ENCODE data around the gene KCNJ15. TPM values are rescaled to one million over a fixed set of nuclear protein-coding genes. Genes with fewer than 3 reads are reported as not detected.

The KCNJ15 gene
- polyA plus RNA-seq, 3 donors, result 4.5 to 26.5 (median 8.0) TPM

DNA sequence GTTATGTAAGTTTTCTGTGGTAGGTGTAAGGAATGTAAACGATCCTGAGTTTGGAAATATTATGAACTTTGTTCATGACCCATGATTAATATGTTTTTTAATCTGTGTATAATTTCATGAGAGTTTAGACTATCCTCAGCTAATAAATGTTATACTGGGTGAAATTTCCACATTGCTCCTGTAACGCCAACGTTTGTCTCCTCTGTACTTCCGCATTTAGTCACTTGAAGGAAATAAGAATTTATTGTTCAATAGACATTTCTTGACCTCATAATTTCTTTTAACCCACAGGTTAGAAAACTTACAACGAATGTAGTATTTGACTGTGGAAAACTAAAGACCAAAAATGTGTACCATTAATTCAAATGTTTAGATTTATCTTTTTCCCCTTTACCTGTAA is 876 bp downstream of the KCNJ15 start:
- Mint-ChIP-seq H3K36me3 (no peaks in the 10 kb centered on the region), H3K27ac (peak overlapping the region; percentile 46 to 94 (median 90)), H3K4me1 (peaks cover 63% of the 10 kb centered on the region), H3K27me3 (ENCODE audit: low read depth in 3 of 3) (no peaks in the 10 kb centered on the region), H3K9me3 (peaks cover 0 to 2% (median 0%) of the 10 kb centered on the region in 7 donors), H3K4me3 (peak overlapping the region in 1 of 2 donors; percentile 77)
- H3K36me3 ChIP-seq (replicated peaks in 1 of 2; ENCODE audit: control insufficient read depth in 1 of 2, insufficient read depth in 2 of 2, low read length in 2 of 2), result no peaks in the 10 kb centered on the region
- H2AFZ ChIP-seq (ENCODE audit: insufficient read depth, low read depth, low read length, poor library complexity, severe bottlenecking), result no peak overlapping the region
- no peaks in the 10 kb centered on the region for H3K79me2 ChIP-seq (ENCODE audit: insufficient read depth, low read length)
- no peaks in the 10 kb centered on the region for H4K20me1 ChIP-seq (ENCODE audit: insufficient read depth, low read length)
- H3K9me3 ChIP-seq (replicated peaks in 1 of 2; ENCODE audit: control insufficient read depth in 1 of 2, insufficient read depth in 1 of 2, low read length in 2 of 2), result no peaks in the 10 kb centered on the region
- peak overlapping the region in 1 of 3 experiments; percentile 43 for H3K4me3 ChIP-seq (replicated peaks in 1 of 3; ENCODE audit: low read depth in 2 of 3, low read length in 3 of 3)
- intact Hi-C loops (cut with micrococcal nuclease), result no loop called here
- H3K4me1 ChIP-seq (ENCODE audit: control insufficient read depth in 1 of 2, insufficient read depth in 2 of 2, low read length in 2 of 2), result peaks cover 40 to 51% of the 10 kb centered on the region in 2 donors
- TF ChIP-seq, protein P1, sequence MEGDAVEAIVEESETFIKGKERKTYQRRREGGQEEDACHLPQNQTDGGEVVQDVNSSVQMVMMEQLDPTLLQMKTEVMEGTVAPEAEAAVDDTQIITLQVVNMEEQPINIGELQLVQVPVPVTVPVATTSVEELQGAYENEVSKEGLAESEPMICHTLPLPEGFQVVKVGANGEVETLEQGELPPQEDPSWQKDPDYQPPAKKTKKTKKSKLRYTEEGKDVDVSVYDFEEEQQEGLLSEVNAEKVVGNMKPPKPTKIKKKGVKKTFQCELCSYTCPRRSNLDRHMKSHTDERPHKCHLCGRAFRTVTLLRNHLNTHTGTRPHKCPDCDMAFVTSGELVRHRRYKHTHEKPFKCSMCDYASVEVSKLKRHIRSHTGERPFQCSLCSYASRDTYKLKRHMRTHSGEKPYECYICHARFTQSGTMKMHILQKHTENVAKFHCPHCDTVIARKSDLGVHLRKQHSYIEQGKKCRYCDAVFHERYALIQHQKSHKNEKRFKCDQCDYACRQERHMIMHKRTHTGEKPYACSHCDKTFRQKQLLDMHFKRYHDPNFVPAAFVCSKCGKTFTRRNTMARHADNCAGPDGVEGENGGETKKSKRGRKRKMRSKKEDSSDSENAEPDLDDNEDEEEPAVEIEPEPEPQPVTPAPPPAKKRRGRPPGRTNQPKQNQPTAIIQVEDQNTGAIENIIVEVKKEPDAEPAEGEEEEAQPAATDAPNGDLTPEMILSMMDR (IDR thresholded peaks at IDR 0.05), result no peak
- DNase-seq, result peak; percentile 57 to 83 (median 62)
- H3K4me2 ChIP-seq (replicated peaks; ENCODE audit: extremely low read depth, low read length, poor library complexity, severe bottlenecking), result peak overlapping the region; percentile 36
- WGBS (ENCODE audit: insufficient coverage), result no CpG with 5 or more reads among the region's 5 CpGs
- no peaks in the 10 kb centered on the region for H3K27me3 ChIP-seq (ENCODE audit: control insufficient read depth in 2 of 2, insufficient read depth in 2 of 2, low read length in 2 of 2)
- no peak overlapping the region for H3K9ac ChIP-seq (ENCODE audit: insufficient read depth, low read length, poor library complexity, severe bottlenecking)
- peak overlapping the region in 1 of 2 donors; percentile 67 for H3K27ac ChIP-seq (ENCODE audit: low read depth in 1 of 2, low read length in 2 of 2)

DNA sequence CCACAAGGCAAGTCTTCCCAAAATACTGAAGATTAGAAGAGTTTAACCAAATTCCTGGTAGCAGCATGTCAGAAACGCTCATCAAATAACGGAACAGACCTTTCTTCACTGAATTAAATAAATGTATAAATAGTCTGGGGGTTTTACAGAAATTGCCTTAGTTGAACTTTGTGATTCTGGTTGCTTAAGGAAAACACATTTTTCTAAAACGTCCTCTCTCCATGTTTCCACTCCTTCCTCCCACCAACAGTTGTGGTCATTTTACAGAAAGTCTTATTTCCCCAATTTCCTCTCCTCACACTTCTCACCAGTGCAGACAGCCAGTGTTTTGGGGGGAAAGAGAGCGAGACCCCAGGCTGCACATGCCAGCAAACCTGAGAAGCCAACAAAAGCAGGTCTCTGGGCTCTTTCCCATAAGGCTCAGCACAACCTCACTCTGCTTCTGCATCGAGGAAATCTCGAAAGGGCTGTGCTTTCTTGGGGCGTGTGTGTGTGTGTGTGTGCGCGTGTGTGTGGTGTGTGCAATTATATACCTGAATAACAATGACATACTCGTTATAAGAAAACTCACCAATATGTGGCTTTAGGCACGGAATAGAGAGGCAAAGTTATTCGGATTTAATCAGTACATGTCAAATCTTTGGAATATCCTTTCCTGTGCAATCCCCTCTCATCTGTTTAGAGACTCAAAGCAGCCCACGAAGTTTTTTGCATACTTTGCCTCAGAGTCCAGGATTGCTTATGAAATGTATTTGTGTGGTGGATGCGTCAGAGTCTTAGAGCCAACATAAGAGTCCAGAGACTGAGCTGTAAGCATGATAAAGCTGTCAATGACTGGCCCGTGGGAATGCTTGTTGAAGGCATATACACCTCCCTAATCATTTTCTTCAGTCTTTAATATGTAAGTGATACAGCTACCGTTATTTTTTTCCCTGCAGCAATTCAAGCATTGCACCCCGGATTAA is 2.0 kb downstream of the KCNJ15 start:
- peaks cover 61% of the 10 kb centered on the region for H3K4me1 Mint-ChIP-seq
- H3K4me2 ChIP-seq (replicated peaks; ENCODE audit: extremely low read depth, low read length, poor library complexity, severe bottlenecking), result peak overlapping the region; percentile 36
- TF ChIP-seq, protein P1 (IDR thresholded peaks at IDR 0.05), result no peak
- no peaks in the 10 kb centered on the region for H3K9me3 ChIP-seq (replicated peaks in 1 of 2; ENCODE audit: control insufficient read depth in 1 of 2, insufficient read depth in 1 of 2, low read length in 2 of 2)
- peak overlapping the region; percentile 28 to 77 for H3K4me3 Mint-ChIP-seq
- H3K27me3 Mint-ChIP-seq (ENCODE audit: low read depth in 3 of 3), result peaks cover 0 to 1% (median 0%) of the 10 kb centered on the region in 3 donors
- H3K27me3 ChIP-seq (ENCODE audit: control insufficient read depth in 2 of 2, insufficient read depth in 2 of 2, low read length in 2 of 2), result no peaks in the 10 kb centered on the region
- H3K4me3 ChIP-seq (replicated peaks in 1 of 3; ENCODE audit: low read depth in 2 of 3, low read length in 3 of 3), result peak overlapping the region in 1 of 3 experiments; percentile 43
- WGBS (ENCODE audit: insufficient coverage), result 0% methylated on average over 1 of the region's 17 CpGs
- peaks cover 0 to 4% (median 0%) of the 10 kb centered on the region in 7 donors for H3K9me3 Mint-ChIP-seq
- H3K79me2 ChIP-seq (ENCODE audit: insufficient read depth, low read length), result no peaks in the 10 kb centered on the region
- peak overlapping the region; percentile 63 to 94 (median 90) for H3K27ac Mint-ChIP-seq
- H2AFZ ChIP-seq (ENCODE audit: insufficient read depth, low read depth, low read length, poor library complexity, severe bottlenecking), result peak overlapping the region; percentile 22
- peak in 2 of 3 donors; percentile 55 to 62 for DNase-seq
- H3K36me3 Mint-ChIP-seq, result no peaks in the 10 kb centered on the region
- peak overlapping the region; percentile 15 for H3K9ac ChIP-seq (ENCODE audit: insufficient read depth, low read length, poor library complexity, severe bottlenecking)
- no peaks in the 10 kb centered on the region for H3K36me3 ChIP-seq (replicated peaks in 1 of 2; ENCODE audit: control insufficient read depth in 1 of 2, insufficient read depth in 2 of 2, low read length in 2 of 2)
- peak overlapping the region in 1 of 2 donors; percentile 67 for H3K27ac ChIP-seq (ENCODE audit: low read depth in 1 of 2, low read length in 2 of 2)
- intact Hi-C loops (cut with micrococcal nuclease), result no loop called here
- peaks cover 40 to 51% of the 10 kb centered on the region in 2 donors for H3K4me1 ChIP-seq (ENCODE audit: control insufficient read depth in 1 of 2, insufficient read depth in 2 of 2, low read length in 2 of 2)
- no peaks in the 10 kb centered on the region for H4K20me1 ChIP-seq (ENCODE audit: insufficient read depth, low read length)
